Peyer's patch (tissue), 4 donors: Measurements from ENCODE around the gene MOB3B. TPM values are rescaled to one million over a fixed set of nuclear protein-coding genes. Genes with fewer than 3 reads are reported as not detected.

Experiments
- DNase-seq, 3 donors: peaks; one replicate each; pipeline ENCODE4 v3.0.0-alpha.2; 2017 to 2019
- H3K27ac ChIP-seq, 4 donors: fragments of 200-600 bp; sonication (generic); one replicate each; pipeline ENCODE4 v1.5.1; 2016 to 2019
- H3K27me3 ChIP-seq, 2 donors: fragments of 200-600 bp; sonication (generic); one replicate each; pipeline ENCODE4 v1.5.1; 2019
- H3K36me3 ChIP-seq, 3 donors: fragments of 200-600 bp; sonication (generic); one replicate each; pipeline ENCODE4 v1.5.1; 2016 to 2019
- H3K4me1 ChIP-seq, 4 donors: fragments of 200-600 bp; sonication (generic); one replicate each; pipeline ENCODE4 v1.5.1; 2016 to 2019
- H3K4me3 ChIP-seq, 4 donors: fragments of 200-600 bp; sonication (generic); 1 replicate in 3 of 4; 2 replicates in 1 of 4; pipeline ENCODE4 v1.5.1; 2016 to 2019; ENCODE audit warnings: mild to moderate bottlenecking in 1 of 4
- H3K9me3 ChIP-seq, 4 donors: fragments of 200-600 bp; sonication (generic); one replicate each; pipeline ENCODE4 v1.5.1; 2016 to 2019; ENCODE audit warnings: mild to moderate bottlenecking in 1 of 4
- CTCF ChIP-seq, 6 experiments: fragments of 450-650 bp in 4 of 6; fragments of 200-600 bp in 2 of 6; sonication (generic) in 1 of 6; IDR thresholded peaks; one replicate each; pipeline ENCODE4 v1.5.1; 2017 to 2019; ENCODE audit warnings: antibody characterized with exemption in 6 of 6, mild to moderate bottlenecking in 3 of 6, moderate library complexity in 1 of 6
- POLR2A ChIP-seq, 2 donors: fragments of 450-650 bp; IDR thresholded peaks; one replicate each; pipeline ENCODE4 v1.5.1; 2017; ENCODE audit warnings: antibody characterized with exemption in 2 of 2, mild to moderate bottlenecking in 2 of 2, moderate library complexity in 2 of 2
- total RNA-seq, 4 donors: library from RNA; depleted of rRNA; stranded (reverse); fragments of >200 nt; gene quantifications; one replicate each; pipeline ENCODE4 v1.1.0, GENCODE V29; 2016

Gene MOB3B
- total RNA-seq, 4 donors from 2014 or later = 24.8 to 65.7 (median 36.4) TPM

DNA sequence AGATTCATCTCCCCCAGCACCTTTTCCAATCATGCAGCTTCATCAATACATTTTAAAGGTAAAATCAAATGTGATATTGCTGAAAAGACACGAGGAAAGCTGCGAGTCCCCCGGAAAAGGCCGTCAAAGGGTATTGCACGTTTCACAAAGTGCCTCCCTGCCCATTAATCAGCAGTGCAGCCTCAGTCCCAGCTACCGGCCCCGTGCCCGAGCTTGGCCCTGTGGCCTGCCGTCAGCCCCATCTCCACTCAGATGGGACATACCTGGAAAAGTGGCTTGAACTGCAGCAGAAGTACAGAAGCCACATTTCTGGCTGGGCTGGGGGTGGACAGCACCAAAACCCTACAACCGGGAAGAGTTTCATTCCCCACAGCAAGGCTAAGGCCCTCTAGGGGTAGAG, 192.8 kb downstream of the MOB3B start:
- H3K27ac ChIP-seq = no peak overlapping the region
- no peaks in the 10 kb centered on the region for H3K27me3 ChIP-seq
- H3K4me1 ChIP-seq = peaks cover 0 to 47% (median 4%) of the 10 kb centered on the region in 4 donors
- no peak for TF ChIP-seq POLR2A (IDR thresholded peaks at IDR 0.05)
- no peak for DNase-seq
- no peaks in the 10 kb centered on the region for H3K9me3 ChIP-seq
- no peak overlapping the region for H3K4me3 ChIP-seq
- H3K36me3 ChIP-seq = no peaks in the 10 kb centered on the region

DNA sequence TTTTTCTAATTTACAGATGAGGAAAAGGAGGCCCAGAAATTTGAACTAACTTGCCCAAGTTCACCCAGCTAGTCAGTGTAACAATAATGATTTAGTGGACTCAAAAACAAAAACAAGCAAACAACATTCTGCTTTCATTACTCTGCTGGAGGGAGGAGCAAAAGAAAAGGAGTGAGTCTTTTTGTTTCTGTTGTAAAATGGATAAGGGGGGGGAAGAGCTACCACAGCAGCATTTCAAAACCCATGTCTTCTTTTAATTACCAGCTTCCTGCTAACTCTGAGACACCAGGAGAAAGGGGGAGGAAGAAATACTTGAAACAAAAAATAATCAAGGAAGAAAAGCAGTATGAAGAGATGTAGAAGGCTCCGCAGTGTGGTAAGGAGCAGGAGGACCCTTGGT, 193.5 kb downstream of the MOB3B start:
- Histone ChIP-seq H3K27ac (no peak overlapping the region), H3K9me3 (no peaks in the 10 kb centered on the region), H3K4me3 (no peak overlapping the region), H3K36me3 (no peaks in the 10 kb centered on the region), H3K4me1 (peaks cover 0 to 40% (median 4%) of the 10 kb centered on the region in 4 donors), H3K27me3 (no peaks in the 10 kb centered on the region)
- no peak for DNase-seq
- TF ChIP-seq POLR2A (IDR thresholded peaks at IDR 0.05) (no peak), CTCF (IDR thresholded peaks at IDR 0.05) (no peak)

- H3K9me3 ChIP-seq = no peaks in the 10 kb centered on the region
- peaks cover 0 to 29% (median 4%) of the 10 kb centered on the region in 4 donors for H3K4me1 ChIP-seq
- no peak overlapping the region for H3K27ac ChIP-seq
- H3K27me3 ChIP-seq = no peaks in the 10 kb centered on the region
- H3K36me3 ChIP-seq = peaks cover 0 to 4% (median 0%) of the 10 kb centered on the region in 3 donors
- TF ChIP-seq POLR2A (IDR thresholded peaks at IDR 0.05) (no peak), CTCF (IDR thresholded peaks at IDR 0.05) (no peak)
- no peak for DNase-seq
- no peak overlapping the region for H3K4me3 ChIP-seq
Observed at GRCh38 chr9:27335075-27335474, 194.5 kb downstream of the MOB3B start.

GRCh38 chr9:27333241-27334052, 196.2 kb downstream of the MOB3B start:
- peak; percentile 57 to 78 (median 69) for DNase-seq
- no peak overlapping the region for H3K4me3 ChIP-seq
- H3K9me3 ChIP-seq = no peaks in the 10 kb centered on the region
- H3K27ac ChIP-seq = no peak overlapping the region
- H3K36me3 ChIP-seq = peaks cover 0 to 12% (median 0%) of the 10 kb centered on the region in 3 donors
- TF ChIP-seq POLR2A (IDR thresholded peaks at IDR 0.05) (no peak), CTCF (IDR thresholded peaks at IDR 0.05) (peak; percentile 78 to 95 (median 88))
- no peaks in the 10 kb centered on the region for H3K27me3 ChIP-seq
- peaks cover 0 to 13% (median 4%) of the 10 kb centered on the region in 4 donors for H3K4me1 ChIP-seq

DNA sequence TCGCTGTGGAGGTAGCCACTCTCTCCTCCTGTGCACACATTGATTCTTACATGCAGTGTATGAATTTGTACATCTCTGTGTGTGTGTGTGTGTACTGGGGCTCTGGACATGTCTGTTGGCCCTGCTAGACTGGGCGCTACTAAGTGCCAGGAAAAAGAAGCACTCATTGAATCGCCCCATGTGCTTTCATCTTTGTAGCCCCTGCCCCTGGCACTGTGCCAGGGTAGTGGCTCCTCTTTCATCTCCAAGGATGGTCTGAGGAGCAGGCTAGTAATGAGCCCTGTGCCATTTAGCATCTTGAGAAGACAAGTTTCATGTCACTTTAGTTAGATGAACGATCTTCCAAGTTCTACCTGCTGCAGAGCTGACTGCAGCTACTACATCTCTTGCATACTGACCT, 198.2 kb downstream of the MOB3B start:
- Histone ChIP-seq H3K4me1 (no peaks in the 10 kb centered on the region), H3K4me3 (no peak overlapping the region), H3K9me3 (no peaks in the 10 kb centered on the region), H3K27me3 (no peaks in the 10 kb centered on the region), H3K27ac (no peak overlapping the region), H3K36me3 (peaks cover 0 to 19% (median 0%) of the 10 kb centered on the region in 3 donors)
- TF ChIP-seq CTCF (IDR thresholded peaks at IDR 0.05) (no peak), POLR2A (IDR thresholded peaks at IDR 0.05) (no peak)
- DNase-seq = no peak

- Histone ChIP-seq H3K4me3 (no peak overlapping the region), H3K27ac (no peak overlapping the region), H3K36me3 (peaks cover 0 to 23% (median 0%) of the 10 kb centered on the region in 3 donors), H3K9me3 (peaks cover 0 to 3% (median 0%) of the 10 kb centered on the region in 4 donors), H3K27me3 (no peaks in the 10 kb centered on the region), H3K4me1 (no peaks in the 10 kb centered on the region)
- TF ChIP-seq CTCF (IDR thresholded peaks at IDR 0.05) (no peak), POLR2A (IDR thresholded peaks at IDR 0.05) (no peak)
- DNase-seq = no peak
Observed at GRCh38 chr9:27329291-27329690, 200.3 kb downstream of the MOB3B start.
